ENCODE measurements around the gene SLC29A1. TPM values are rescaled to one million over a fixed set of nuclear protein-coding genes. Genes with fewer than 3 reads are reported as not detected.
"Not testable (repeated sequence)": the region's sequence is repeated elsewhere in the genome, so short reads cannot be mapped to it uniquely, and the experiment has no call there.

SLC29A1 gene
- total RNA-seq: 10 to 100 TPM; 37.1 to 56.5 TPM

- H3K36me3 Mint-ChIP-seq: peaks cover 0 to 11% of the 10 kb centered on the region in 2 donors
- H3K27ac Mint-ChIP-seq: peak within 1 kb of the TSS; percentile 81 to 86
- no peaks in the 10 kb centered on the region for H3K9me3 Mint-ChIP-seq
- DNase-seq (ENCODE audit: low spot score in 2 of 2) (peak; percentile 80 to 85), ATAC-seq (peak; percentile 74 to 80)
Observed at GRCh38 chr6:44223319-44224028, at the start of gene SLC29A1. Gene SLC29A1 (plus strand): TSS chr6:44223595. CDS start chr6:44227314, 3,719 bp downstream.

- DNase-seq (ENCODE audit: low spot score in 2 of 2) (no peak), ATAC-seq (no peak)
- H3K9me3 Mint-ChIP-seq: no peaks in the 10 kb centered on the region
- H3K36me3 Mint-ChIP-seq: no peaks in the 10 kb centered on the region
- H3K27ac Mint-ChIP-seq: no peak overlapping the region
Observed at GRCh38 chr6:44176130-44176761, 47.1 kb upstream of the SLC29A1 start.

GRCh38 chr6:44176762-44177509 is 46.5 kb upstream of the SLC29A1 start:
- no peak for DNase-seq (ENCODE audit: low spot score in 2 of 2)

GRCh38 chr6:44177691-44178423 is 45.5 kb upstream of the SLC29A1 start:
- ATAC-seq: no peak
- Mint-ChIP-seq H3K9me3 (no peaks in the 10 kb centered on the region), H3K36me3 (no peaks in the 10 kb centered on the region), H3K27ac (peak overlapping the region in 1 of 2 donors; percentile 5)
- no peak for DNase-seq (ENCODE audit: low spot score in 2 of 2)

More at GRCh38 chr6:44176762-44177509, 46.5 kb upstream of the SLC29A1 start:
- ATAC-seq: peak in 1 of 2 donors; percentile 43
- H3K27ac Mint-ChIP-seq: no peak overlapping the region
- H3K9me3 Mint-ChIP-seq: no peaks in the 10 kb centered on the region
- H3K36me3 Mint-ChIP-seq: no peaks in the 10 kb centered on the region

GRCh38 chr6:44178424-44179071 is 44.8 kb upstream of the SLC29A1 start:
- no peak for ATAC-seq
- DNase-seq (ENCODE audit: low spot score in 2 of 2): no peak
- Mint-ChIP-seq H3K9me3 (no peaks in the 10 kb centered on the region), H3K36me3 (no peaks in the 10 kb centered on the region), H3K27ac (no peak overlapping the region)

- ATAC-seq (no peak), DNase-seq (ENCODE audit: low spot score in 2 of 2) (no peak)
- Mint-ChIP-seq H3K27ac (no peak overlapping the region), H3K9me3 (no peaks in the 10 kb centered on the region), H3K36me3 (no peaks in the 10 kb centered on the region)
Observed at GRCh38 chr6:44179072-44179536, 44.3 kb upstream of the SLC29A1 start.

GRCh38 chr6:44179648-44180047 is 43.7 kb upstream of the SLC29A1 start:
- ATAC-seq (no peak), DNase-seq (ENCODE audit: low spot score in 2 of 2) (no peak)
- H3K27ac Mint-ChIP-seq: no peak overlapping the region
- no peaks in the 10 kb centered on the region for H3K9me3 Mint-ChIP-seq
- no peaks in the 10 kb centered on the region for H3K36me3 Mint-ChIP-seq

- Mint-ChIP-seq H3K9me3 (no peaks in the 10 kb centered on the region), H3K36me3 (no peaks in the 10 kb centered on the region), H3K27ac (no peak overlapping the region)
- ATAC-seq: peak in 1 of 2 donors; percentile 38
- DNase-seq (ENCODE audit: low spot score in 2 of 2): no peak
Observed at GRCh38 chr6:44180406-44180805, 43.0 kb upstream of the SLC29A1 start.

GRCh38 chr6:44180886-44181285 is 42.5 kb upstream of the SLC29A1 start:
- ATAC-seq (peak in 1 of 2 donors; percentile 52), DNase-seq (ENCODE audit: low spot score in 2 of 2) (no peak)
- H3K27ac Mint-ChIP-seq: no peak overlapping the region
- H3K36me3 Mint-ChIP-seq: no peaks in the 10 kb centered on the region
- H3K9me3 Mint-ChIP-seq: no peaks in the 10 kb centered on the region

- H3K27ac Mint-ChIP-seq; DNase-seq (ENCODE audit: low spot score in 2 of 2): not testable (repeated sequence)
Observed at GRCh38 chr6:44181784-44182183, 41.6 kb upstream of the SLC29A1 start.

GRCh38 chr6:44182911-44183390 is 40.4 kb upstream of the SLC29A1 start:
- no peak overlapping the region for H3K27ac Mint-ChIP-seq
- no peaks in the 10 kb centered on the region for H3K9me3 Mint-ChIP-seq
- ATAC-seq: no peak
- DNase-seq (ENCODE audit: low spot score in 2 of 2): no peak
- no peaks in the 10 kb centered on the region for H3K36me3 Mint-ChIP-seq

More at GRCh38 chr6:44181784-44182183, 41.6 kb upstream of the SLC29A1 start:
- ATAC-seq, H3K36me3 Mint-ChIP-seq, H3K9me3 Mint-ChIP-seq: not testable (repeated sequence)

- no peak for DNase-seq (ENCODE audit: low spot score in 2 of 2)
- Mint-ChIP-seq H3K27ac (no peak overlapping the region), H3K9me3 (no peaks in the 10 kb centered on the region), H3K36me3 (no peaks in the 10 kb centered on the region)
- ATAC-seq: no peak
Observed at GRCh38 chr6:44183783-44184182, 39.6 kb upstream of the SLC29A1 start.

GRCh38 chr6:44185356-44185755 is 38.0 kb upstream of the SLC29A1 start:
- not testable (repeated sequence) for H3K9me3 Mint-ChIP-seq; ATAC-seq; DNase-seq (ENCODE audit: low spot score in 2 of 2); H3K36me3 Mint-ChIP-seq
- peak overlapping the region in 1 of 2 donors; percentile 64 for H3K27ac Mint-ChIP-seq

- DNase-seq (ENCODE audit: low spot score in 2 of 2) (no peak), ATAC-seq (no peak)
- Mint-ChIP-seq H3K9me3 (no peaks in the 10 kb centered on the region), H3K36me3 (no peaks in the 10 kb centered on the region), H3K27ac (peak overlapping the region; percentile 64 to 85)
Observed at GRCh38 chr6:44185953-44186634, 37.3 kb upstream of the SLC29A1 start.

GRCh38 chr6:44186635-44187025 is 36.8 kb upstream of the SLC29A1 start:
- Mint-ChIP-seq H3K27ac (peak overlapping the region in 1 of 2 donors; percentile 64), H3K9me3 (no peaks in the 10 kb centered on the region), H3K36me3 (no peaks in the 10 kb centered on the region)
- no peak for ATAC-seq
- no peak for DNase-seq (ENCODE audit: low spot score in 2 of 2)
